Pons (tissue), 1 donor: Measurements from ENCODE around the gene TNFSF12.
A peak's percentile ranks its signal among the peaks of the same experiment; 100 is the strongest.

ENCODE experiments used
- DNase-seq: peaks from one replicate; pipeline ENCODE4 v3.0.0-alpha.2; 2016; ENCODE audit warnings: low spot score

TNFSF12 gene

GRCh38 chr17:7544911-7545310 lies 3.9 kb upstream of the TNFSF12 start:
- DNase-seq = no peak

- no peak for DNase-seq
Observed at GRCh38 chr17:7549401-7550055, 670 bp downstream of the TNFSF12 start.

- no peak for DNase-seq
Observed at GRCh38 chr17:7550344-7550743, 1.5 kb downstream of the TNFSF12 start.

- DNase-seq = no peak
Observed at GRCh38 chr17:7551396-7551795, 2.5 kb downstream of the TNFSF12 start.

GRCh38 chr17:7552621-7553051 lies 3.8 kb downstream of the TNFSF12 start:
- peak; percentile 80 for DNase-seq

GRCh38 chr17:7553356-7553755 lies 4.5 kb downstream of the TNFSF12 start:
- DNase-seq = no peak

GRCh38 chr17:7555320-7555948 lies 6.6 kb downstream of the TNFSF12 start:
- DNase-seq = no peak

- no peak for DNase-seq
Observed at GRCh38 chr17:7556627-7557026, 7.8 kb downstream of the TNFSF12 start.

GRCh38 chr17:7557147-7557764 lies 8.4 kb downstream of the TNFSF12 start:
- no peak for DNase-seq

- peak; percentile 84 for DNase-seq
Observed at GRCh38 chr17:7557775-7558543, 9.1 kb downstream of the TNFSF12 start.

GRCh38 chr17:7558544-7559319 lies 9.9 kb downstream of the TNFSF12 start, which contains the start of gene TNFSF13:
Gene TNFSF13, plus strand, starts transcription at chr17:7558750. Its CDS starts 290 bp downstream, at chr17:7559040.
- no peak for DNase-seq

- no peak for DNase-seq
Observed at GRCh38 chr17:7559320-7560171, 10.7 kb downstream of the TNFSF12 start.

GRCh38 chr17:7560172-7561027 lies 11.5 kb downstream of the TNFSF12 start:
- no peak for DNase-seq

GRCh38 chr17:7561028-7561575 lies 12.2 kb downstream of the TNFSF12 start:
- peak; percentile 79 for DNase-seq

GRCh38 chr17:7561589-7562207 lies 12.8 kb downstream of the TNFSF12 start, which contains the start of gene SENP3:
Gene SENP3, plus strand, starts transcription at chr17:7561919. Its CDS starts 1,158 bp downstream, at chr17:7563077.
- DNase-seq = peak; percentile 82

GRCh38 chr17:7562208-7562605 lies 13.3 kb downstream of the TNFSF12 start:
- no peak for DNase-seq

- DNase-seq = no peak
Observed at GRCh38 chr17:7563115-7563869, 14.4 kb downstream of the TNFSF12 start.

- no peak for DNase-seq
Observed at GRCh38 chr17:7569571-7569970, 20.7 kb downstream of the TNFSF12 start.
